HuH-7.5 (cell line): ENCODE results near the gene KLHL29.

Experiments used
- DNase-seq: peaks from one replicate; pipeline ENCODE4 v3.0.0; 2011; ENCODE audit warnings: low spot score

Gene KLHL29

GRCh38 chr2:23616630-23617029 lies 231.7 kb downstream of the KLHL29 start:
- no peak for DNase-seq

DNA sequence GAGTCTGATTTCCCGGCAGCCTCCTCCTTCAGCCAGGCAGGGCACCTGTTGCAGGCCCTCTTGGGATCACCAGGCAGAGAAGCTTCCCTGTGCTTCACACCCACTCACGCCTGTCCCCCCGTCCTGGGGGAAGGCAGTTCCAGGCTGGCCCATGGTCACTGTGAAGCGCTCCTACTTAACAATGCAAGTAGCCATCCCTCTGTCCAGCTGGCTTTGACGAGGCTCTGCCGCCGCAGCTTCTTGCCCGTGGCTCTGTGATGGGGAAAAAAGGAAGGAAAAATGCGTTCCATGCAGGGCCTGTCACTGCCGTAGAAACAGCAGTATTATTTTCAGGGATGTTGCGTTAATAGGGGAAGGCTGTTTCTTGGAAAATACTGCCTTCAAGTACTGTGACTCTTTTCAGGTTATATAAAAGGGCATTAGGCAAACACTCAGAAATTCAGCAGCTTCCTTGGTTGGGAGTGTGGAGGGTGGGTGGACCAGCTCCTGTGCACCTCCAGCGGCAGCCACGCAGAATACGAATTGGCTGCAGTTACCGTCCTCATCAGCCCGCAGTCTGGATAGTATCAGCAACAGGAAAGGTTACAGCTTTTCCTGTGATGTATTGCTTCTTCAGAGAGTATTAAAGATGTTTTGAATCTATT lies 232.3 kb downstream of the KLHL29 start:
- no peak for DNase-seq

GRCh38 chr2:23617811-23618215 lies 232.8 kb downstream of the KLHL29 start:
- DNase-seq, result no peak

GRCh38 chr2:23618265-23618664 lies 233.3 kb downstream of the KLHL29 start:
- DNase-seq, result no peak

GRCh38 chr2:23618794-23619530 lies 234.0 kb downstream of the KLHL29 start:
- DNase-seq, result no peak

DNA sequence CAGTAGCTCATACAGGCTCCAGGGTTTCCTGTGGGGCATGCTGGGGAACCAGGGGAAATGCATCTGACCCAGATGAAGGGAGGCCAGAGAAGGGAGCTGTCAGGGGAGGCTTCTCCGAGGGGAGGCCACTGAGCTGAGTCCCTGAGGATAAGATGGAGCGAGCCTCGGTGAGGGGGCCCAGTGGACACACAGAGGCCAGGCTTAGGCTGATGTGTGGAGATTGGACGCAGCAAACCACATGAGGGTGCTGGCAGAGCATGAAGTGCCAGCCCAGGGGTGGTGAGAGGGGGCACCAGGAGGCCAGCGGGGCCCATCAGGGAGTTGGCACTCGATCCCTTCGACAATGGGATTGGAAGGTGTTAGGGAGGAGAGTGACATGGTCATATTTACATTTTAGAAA lies 235.0 kb downstream of the KLHL29 start:
- DNase-seq, result no peak

DNA sequence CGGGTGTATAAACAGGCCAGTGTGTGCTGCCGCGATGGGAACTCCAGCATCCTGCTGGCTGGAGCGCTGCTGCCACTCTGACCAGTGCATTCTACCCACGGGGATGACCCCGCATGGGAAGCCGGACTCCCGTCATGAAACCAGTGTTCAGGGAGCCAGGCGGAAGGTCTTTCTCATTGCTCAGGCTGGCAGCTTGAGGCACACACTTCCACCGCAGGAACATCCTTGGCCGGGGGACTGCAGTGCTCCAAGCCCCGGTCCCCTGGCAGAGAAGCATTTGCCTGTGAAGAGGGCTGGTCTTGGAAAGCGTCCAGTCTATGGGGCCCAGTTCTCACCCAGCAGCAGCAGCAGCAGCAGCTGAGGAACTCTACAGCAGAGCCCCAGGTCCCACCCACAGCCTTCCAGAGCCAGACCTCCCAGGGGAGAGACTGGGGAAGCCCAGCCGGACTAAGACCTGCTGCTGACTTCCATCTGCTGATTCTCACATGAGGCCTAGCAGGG lies 235.9 kb downstream of the KLHL29 start:
- no peak for DNase-seq

GRCh38 chr2:23621616-23622015 lies 236.6 kb downstream of the KLHL29 start:
- DNase-seq, result no peak

DNA sequence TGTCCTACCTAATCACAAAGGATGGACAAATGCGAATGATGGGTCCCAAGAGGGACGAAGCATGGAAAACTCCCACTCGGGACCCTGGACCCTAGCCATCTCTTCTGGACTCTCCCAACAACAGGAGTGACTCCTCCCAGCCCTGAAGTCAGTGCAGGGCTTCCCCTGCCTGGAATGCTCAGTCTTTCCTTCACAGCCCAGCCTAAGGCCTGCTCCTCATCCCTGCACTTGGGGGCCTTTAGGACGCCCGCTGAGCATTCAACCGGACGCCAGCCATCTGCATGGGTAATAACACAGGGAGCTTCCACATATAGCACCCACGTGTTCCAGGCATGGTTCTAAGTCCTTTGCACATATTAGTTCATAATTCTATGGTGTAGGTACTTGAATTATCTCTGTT lies 237.5 kb downstream of the KLHL29 start:
- DNase-seq, result no peak

DNA sequence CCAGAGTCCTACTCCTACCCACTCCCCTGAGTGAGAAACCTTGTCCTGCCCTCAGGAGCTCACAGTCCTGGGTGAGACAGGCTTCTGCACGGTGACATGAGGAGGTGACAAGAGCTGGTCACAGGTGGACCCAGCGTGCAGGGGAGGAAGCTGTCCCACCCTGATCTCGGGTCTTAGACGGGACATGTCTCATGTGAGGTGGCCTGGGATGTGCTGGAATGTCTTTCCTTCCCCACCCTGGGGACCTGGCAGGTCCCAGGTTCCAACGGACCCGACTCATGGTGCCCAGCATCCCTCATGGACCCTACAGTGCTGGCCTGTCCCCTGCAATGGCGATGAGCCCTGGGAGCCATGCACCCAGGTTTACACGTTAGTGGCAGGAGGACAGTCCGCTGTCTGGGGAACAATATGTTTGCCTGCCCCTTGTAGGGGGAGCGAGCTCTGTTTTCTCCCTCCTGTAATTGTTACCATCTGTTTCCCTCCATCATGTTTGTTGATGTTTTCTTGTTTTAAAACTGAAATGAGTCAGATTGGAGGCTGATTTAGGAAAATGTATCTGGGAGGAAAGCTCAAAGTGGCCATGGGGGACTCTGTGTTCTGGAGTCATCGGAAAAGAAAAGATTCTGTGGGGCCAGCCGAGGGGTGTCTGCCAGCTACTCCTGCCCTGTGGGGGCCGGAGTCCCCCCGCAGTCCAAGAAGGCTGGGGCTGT lies 238.1 kb downstream of the KLHL29 start:
- DNase-seq, result no peak

GRCh38 chr2:23624378-23624777 lies 239.4 kb downstream of the KLHL29 start:
- DNase-seq, result peak; percentile 51

- no peak for DNase-seq
Observed at GRCh38 chr2:23624915-23625314, 239.9 kb downstream of the KLHL29 start.

DNA sequence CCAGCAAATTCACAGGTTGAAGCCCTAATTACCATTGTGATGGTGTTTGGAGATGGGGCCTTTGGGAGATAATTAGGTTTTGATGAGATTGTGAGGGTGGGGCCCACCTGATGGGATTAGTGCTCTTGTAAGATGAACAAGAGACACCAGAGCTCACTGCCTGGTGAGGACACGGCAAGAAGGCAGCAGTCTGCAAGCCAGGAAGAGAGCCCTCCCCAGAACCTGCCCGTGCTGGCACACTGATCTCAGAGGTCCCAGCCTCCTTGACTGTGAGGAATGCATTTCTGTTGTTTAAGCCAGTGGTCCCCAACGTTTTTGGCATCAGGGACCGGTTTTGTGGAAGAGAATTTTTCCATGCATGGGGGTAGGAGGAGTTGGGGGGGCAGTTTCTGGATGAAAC lies 240.7 kb downstream of the KLHL29 start:
- DNase-seq, result no peak

GRCh38 chr2:23626701-23627230 lies 241.8 kb downstream of the KLHL29 start:
- no peak for DNase-seq

- no peak for DNase-seq
Observed at GRCh38 chr2:23627236-23628009, 242.4 kb downstream of the KLHL29 start.

GRCh38 chr2:23628926-23629771 lies 244.2 kb downstream of the KLHL29 start:
- DNase-seq, result no peak

- DNase-seq, result no peak
Observed at GRCh38 chr2:23629772-23630480, 244.9 kb downstream of the KLHL29 start.

DNA sequence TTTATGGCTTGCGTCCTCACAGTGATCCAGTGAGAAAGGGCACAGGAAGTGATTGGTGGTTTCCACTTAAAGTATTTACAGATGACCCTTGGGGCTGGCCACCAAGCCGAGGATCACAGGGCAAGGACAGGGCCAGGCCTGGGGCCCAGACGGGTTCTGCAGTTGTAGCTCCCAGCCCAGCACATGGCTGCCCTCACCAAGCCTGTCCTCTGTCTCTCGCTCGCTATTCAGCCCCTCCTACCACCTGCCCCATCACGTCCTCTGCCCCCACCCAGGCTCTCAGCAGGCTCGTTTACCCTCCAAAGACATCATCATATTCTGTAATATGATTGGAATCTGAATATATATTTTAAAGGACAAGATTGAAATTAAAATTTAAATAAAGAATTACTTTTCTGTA lies 246.0 kb downstream of the KLHL29 start:
- DNase-seq, result no peak

DNA sequence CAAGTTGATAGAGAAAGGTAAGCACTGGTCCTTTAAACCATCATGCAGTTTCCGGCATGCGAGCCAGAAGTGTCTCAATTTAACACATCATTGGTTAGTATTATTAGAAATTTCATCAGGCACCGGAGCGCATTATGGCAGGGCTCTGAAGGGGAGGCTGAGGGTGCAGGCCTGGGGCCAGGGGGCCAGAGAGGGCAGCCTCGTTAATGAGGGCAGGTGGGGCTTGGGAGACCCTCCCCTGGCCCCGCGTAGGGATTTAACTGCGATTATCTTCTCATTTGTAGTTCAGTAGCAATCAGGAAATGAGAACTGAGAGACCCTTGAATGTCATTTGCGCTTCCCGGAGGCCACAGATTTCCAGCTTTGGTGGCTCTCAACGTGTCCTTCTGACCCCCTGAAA lies 246.4 kb downstream of the KLHL29 start:
- DNase-seq, result no peak

DNA sequence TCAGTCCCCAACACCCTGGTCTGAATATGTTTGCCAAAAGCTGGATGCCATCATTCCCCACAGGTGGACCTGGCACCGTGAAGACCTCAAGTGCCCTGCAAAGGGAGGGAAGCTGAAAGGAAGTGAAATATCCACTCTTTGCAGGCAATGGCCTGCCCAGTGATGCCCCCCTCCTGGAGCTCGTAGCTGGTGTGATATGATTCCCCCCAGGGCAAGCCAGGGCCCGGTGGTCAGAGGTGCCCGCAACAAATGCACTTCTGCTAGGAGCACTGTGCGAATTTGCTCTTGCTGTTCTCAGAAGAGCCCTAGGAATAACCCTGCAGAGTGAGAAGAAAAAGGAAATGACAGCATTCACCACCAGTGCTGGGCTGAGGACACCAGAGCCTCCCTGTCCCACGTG lies 247.4 kb downstream of the KLHL29 start:
- no peak for DNase-seq
